GM15510 (cell line): ENCODE results near the gene TNRC6B.

Experiments
- POLR2A ChIP-seq: IDR thresholded peaks from 3 replicates; pipeline ENCODE4 v1.6.1; 2011; ENCODE audit warnings: borderline replicate concordance; ENCODE audit not compliant: insufficient read length; ENCODE audit errors: extremely low read depth

The TNRC6B gene

DNA sequence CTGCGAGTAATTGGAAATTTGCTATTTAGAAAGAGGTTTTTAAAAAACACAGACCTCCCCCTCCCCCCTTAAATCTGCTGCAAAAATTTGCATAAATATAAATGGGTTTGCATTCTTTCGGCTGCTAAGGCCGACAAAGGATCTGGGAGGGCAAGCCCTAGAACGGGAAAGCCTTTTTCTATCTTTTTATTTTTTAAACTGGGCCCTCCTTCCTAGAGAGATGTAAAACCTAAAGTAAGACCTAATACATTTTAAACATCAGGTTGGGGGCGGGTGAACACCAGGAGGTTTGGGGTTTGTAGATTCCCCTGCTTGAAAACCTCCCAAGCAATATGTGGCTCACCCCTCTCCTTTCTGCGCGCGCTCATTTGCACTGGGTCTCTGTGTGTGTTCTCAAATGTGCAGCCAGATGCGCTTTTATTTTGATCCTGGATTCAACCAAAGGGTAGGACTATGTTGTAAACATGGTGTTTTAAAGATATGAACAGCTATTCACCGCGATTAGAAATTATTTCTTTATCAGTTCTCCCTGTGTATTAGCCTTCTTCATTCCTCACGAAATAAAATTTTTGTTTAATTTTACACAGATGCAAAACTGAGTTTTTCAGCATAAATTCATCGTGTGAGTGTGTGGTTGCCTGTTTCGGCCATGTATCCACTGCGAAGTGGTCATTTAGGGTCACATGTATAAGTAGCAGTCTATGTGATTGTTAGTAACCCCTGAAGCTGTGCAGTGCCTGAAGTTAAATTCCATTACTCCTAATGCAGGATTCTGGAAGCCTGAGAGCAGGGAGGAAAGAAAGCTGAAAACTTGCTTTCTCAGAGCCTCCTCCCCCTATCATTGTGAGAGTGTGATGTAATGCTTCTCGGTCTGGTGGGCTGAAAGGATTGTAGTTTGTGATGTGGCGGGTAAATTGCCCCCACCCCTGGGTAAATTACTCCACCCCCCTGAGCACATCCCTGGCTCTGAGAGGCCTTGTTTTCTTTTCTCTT is 988 bp downstream of the TNRC6B start:
- no peak for TF ChIP-seq POLR2A

DNA sequence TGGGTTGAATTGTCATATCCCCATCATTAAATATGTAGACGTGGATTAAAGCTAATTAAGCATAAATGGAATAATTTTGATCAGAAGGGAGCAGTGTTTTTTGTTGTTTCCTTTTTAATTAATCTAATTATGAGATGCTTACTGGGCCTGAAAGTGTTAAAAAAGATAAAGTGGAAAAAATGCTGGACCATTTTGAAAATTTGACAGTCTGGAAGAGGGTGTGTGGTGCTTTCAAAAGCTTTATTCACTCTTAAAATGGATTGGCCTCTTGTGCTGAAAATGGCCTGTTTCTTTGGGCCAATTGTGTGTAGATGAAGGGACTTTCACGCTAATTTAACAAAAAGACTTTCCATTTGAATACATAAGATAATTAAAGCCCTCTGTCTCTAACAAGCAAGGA is 1.8 kb downstream of the TNRC6B start:
- no peak for TF ChIP-seq POLR2A

DNA sequence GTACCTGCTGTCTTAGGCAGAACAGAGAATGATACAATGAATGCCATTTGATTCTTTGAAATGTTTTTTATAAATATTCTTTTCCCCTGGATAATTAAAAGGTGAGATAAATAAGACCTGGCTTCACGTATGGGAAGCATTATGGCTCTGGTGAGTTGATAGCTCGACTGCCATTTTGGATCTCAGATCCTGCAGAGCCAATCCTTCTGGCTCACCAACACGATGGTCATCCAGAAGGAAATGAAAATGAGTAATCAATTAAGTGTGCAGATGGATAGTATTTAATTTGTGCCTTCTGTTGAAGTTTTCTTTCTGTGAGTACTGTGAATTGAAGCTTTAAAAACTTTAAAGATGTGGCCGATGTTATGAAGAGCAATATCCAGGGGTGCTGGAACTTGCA is 2.7 kb downstream of the TNRC6B start:
- TF ChIP-seq POLR2A, result no peak

DNA sequence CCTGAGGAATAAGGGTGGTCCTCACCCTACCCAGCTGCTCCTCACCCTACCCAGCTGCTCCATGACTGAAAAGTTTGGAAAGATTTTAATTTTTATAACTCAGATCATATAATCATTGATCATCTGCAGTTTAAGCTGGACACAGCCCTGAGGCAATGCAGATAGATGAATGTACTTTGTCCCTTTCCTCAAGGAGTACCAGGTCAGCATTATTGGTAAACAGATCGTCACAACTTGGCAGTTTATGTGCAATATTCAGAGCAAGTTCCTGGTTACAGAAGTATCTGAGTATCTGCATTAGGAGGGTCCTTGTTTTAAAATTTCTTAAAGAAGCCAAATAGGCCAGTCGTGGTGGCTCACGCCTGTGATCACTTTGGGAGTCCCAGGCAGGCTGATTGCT is 3.6 kb downstream of the TNRC6B start:
- TF ChIP-seq POLR2A, result no peak

DNA sequence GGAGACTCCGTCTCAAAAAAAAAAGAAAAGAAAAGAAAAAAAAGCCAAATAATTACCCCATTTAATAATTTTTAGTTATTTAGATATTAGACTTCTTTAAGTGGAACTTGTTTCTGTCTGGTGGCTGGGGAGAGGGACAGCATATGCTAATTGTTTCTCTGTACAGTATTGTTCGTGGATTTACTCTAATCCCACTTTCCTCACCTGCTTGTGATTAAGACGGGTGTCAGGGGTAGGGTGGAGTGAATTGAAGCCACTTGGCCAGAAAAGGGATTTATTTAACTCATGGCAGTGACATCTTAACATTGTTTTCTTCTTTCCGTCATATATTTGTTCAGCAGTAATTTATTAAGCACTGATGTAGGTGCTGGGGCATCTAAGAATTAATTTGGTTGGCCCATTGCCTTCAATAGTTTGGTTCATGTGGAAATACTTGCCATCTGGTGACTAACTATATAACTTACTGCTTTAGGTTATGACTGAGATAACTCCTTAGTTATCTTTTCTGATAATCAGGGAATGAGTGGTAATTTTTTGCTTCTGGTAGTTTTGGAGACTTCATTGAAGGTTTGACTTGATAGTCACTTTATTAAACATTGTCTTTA is 4.6 kb downstream of the TNRC6B start:
- no peak for TF ChIP-seq POLR2A

DNA sequence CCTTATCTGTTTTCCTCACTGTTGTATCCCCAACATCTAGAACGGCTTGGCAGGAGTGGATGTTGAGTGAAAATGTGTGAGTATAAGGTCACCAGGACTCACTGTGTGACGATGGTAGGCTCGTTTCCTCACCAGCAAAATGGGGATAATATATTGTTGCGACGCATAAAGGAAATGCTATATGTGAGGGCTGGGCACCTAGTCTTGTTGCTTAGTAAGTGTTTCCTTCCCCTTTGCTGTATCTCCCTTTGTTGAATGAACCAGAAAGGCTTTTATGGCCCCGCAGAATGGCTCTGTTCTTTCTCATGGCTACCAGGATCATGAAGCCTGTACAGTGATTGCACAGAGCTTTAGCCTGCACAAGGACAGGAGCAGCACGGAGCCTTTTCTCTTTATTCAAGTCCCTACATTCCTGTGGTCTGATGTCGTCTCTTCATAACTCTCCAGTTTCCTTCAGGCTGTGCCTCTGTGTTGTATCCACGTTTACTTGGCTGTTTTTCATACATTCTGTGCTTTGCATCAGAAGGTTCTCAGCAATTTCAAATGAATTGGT is 5.4 kb downstream of the TNRC6B start:
- no peak for TF ChIP-seq POLR2A

DNA sequence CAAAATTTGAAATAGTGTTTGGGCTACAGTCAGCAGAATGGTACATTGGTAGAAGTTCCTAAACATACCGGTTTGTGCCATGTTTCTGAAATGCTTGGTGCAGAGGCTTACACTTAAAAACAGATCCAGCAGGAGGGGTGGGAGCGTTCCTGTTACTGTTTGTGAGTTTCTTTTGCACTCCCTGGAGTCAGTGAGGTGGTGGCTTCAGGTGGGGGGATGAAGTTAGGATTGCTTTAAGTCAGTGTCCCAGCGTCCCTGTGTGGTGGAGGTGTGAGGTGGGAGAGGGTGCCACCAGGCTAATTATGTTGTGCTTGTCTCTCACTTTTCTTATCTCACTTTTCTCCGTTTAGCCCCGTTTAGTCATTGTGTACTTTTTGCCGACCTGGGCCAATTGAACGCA is 9.7 kb downstream of the TNRC6B start:
- no peak for TF ChIP-seq POLR2A

DNA sequence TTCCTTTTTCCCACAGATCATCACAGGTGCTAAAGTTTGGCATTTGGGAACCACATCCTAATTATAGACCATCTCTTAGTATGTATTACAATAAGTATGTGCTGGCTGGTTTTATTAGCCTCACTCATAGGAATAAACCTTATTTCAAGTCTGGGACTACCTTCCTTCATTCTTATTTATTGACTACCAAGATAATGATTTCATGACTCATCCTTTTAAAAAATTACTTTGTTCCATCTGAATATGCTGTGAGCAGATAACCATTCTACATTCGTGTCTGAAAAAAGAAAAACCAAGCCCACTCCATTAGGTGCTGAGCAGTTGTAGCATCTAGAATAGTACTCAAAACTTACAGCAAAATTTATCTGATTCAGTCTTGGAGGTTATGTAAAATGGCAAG is 12.3 kb downstream of the TNRC6B start:
- no peak for TF ChIP-seq POLR2A

DNA sequence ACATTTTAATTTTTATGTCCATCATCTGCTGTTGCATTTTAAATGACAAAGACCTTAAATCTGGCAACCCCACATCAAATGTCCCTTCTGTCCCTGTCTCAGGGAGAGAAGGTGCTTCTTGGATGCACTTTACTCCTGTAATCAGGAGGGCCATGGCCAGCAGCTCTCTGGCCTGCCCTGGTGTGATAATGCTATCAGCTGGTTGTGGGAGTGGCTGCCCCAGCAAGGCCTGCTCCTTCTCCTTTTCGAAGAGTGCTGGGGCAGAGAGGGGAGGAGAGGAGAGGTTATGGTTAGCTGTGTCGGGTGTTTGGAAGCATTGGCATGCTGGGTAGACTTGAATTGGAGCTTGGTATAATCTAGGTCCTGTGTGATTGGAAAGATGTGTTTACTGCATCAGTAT is 12.8 kb downstream of the TNRC6B start:
- no peak for TF ChIP-seq POLR2A

DNA sequence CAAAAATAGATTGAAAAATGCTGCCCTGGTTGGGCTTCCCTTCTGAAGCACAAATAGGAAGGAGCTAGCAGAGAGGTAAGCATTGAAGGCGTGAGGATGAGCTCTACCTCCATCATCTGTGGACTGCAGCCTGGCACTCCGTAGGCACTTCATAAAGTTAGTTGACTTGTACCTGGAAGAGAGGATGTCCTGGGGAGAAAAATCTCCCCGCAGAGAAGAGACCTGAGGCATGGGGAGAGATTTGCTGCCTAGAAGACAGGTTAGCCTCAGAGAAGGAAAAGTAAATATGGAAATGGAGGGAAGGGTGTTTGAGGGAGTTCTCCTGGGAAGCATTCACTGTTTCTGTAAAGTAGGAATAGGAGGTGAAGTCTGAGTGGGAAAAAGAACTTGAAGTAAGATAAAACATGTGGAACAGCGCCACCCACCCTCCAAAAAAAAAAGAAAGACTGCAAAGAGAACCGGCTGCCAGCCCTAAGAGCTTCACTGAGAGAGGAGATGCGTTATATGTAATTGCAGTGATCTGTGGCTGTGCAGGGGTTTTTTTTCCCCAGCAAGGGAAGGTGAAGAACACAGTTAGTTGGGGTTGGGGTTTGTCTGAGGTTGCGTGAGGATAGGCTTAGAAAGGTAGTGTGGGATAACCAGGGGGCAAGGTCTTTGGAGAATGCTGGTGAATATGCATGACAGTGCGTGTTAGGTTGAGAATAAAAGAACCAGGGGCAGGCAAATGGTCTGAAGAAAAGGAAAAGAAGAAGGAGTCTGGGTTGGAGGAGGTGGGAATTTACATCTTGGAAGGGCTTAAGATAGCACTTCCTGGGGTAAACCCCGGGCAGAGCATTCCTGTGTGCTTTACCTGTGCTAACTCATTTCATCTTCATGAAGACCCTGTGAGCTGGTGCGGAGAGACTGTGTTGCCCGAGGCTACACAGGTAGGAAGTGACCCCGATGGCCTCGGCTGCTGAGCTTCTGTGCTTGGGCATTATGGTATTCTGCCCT is 16.0 kb downstream of the TNRC6B start:
- TF ChIP-seq POLR2A, result no peak

DNA sequence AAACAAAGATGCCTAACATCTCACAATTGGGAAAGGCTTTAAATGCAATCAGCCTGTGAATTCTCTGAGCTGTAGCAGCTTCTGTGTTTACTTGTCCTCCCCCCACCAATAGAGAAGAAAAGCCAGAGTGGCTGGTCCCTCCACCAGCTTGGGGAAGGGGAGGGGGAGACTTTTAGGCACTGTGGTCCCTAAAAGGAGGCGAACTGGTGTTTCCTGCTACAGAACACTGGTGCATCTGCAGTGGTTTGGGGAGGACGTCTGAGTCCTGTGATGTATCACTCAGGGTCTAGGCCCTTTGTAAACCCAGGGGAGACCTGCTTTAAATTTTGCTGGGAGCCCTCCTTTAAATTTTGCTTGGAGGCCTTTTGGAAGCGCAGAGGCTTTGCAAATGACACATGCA is 16.9 kb downstream of the TNRC6B start:
- TF ChIP-seq POLR2A, result no peak

DNA sequence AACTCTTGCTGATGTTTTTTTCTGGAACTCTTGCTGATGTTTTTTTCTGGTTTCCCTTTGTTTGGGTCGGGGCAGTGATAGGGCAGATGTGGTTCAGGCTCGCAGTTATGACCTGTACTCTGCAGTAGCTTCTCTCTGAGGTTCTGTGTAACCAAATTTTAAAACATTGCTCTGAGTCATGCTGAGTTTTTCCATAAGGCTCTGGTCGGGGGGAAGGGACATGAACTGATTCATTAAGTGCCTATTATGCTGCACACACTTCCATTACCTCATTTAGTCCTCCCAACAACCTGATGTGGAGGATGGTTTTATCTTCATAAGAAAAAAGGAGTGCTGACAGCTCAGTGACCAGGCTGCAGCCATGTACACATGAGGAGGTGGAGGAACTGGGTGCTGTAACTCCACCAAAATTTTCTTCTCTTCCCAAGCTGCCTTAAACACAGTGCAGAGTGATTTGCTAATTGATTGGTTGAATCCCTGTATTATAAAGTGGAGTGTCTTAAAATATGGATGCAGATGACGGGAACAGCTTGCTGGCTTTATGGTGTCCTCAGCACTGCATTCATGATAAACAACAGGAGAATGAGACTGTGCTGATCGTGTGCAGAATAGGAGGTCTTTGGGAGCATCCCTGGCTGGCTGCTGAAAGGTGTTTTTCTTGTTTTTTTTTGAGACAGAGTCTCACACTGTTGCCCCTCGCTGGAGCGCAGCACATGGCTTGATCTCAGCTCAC is 19.1 kb downstream of the TNRC6B start:
- TF ChIP-seq POLR2A, result no peak

DNA sequence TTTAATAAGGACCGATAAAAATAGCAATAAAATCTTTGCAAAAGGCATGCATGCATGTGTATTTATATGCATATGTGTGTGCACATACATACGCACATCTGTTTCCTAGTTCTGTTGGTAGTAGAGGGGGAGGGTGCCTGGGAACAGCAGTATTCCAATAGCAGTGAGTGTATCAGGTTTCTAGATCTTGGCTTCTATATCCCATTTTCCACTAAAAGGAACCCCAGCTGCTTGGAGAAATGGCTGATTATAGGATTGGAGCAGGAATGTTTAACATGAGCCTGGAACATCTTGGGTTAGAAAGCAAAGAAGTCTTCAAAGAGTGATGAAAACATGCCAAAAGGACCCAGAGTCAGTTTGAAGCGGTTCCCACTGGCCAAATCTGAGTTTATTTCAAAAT is 21.0 kb downstream of the TNRC6B start:
- TF ChIP-seq POLR2A, result no peak

DNA sequence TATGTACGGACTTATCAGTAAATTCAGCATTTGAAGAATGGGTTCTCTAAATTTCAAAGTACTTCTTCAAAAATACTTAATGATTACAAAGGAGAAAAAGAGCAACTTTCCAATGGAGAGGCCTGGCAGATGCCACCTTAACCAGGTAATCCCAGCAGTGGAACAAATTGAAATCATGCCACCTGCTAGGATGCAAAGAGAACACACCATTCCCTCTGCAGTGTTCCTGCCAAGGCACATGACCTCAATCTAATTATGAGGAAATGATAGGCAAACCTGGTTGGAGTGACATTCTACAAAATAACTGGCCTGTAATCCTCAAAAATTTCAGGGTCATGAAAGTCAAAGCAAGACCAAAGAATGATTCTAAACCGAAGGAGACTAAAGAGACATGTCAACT is 21.5 kb downstream of the TNRC6B start:
- TF ChIP-seq POLR2A, result no peak
